GM21447 (cell line): Measurements from ENCODE around the gene AKR1B15.
"Not testable (repeated sequence)": the region's sequence is repeated elsewhere in the genome, so short reads cannot be mapped to it uniquely, and the experiment has no call there.

Experiments used
- ATAC-seq: cut with Tn5 transposase; IDR thresholded peaks from one replicate; pipeline ENCODE4 v1.9.1; 2021; ENCODE audit not compliant: unreplicated experiment

AKR1B15 gene

DNA sequence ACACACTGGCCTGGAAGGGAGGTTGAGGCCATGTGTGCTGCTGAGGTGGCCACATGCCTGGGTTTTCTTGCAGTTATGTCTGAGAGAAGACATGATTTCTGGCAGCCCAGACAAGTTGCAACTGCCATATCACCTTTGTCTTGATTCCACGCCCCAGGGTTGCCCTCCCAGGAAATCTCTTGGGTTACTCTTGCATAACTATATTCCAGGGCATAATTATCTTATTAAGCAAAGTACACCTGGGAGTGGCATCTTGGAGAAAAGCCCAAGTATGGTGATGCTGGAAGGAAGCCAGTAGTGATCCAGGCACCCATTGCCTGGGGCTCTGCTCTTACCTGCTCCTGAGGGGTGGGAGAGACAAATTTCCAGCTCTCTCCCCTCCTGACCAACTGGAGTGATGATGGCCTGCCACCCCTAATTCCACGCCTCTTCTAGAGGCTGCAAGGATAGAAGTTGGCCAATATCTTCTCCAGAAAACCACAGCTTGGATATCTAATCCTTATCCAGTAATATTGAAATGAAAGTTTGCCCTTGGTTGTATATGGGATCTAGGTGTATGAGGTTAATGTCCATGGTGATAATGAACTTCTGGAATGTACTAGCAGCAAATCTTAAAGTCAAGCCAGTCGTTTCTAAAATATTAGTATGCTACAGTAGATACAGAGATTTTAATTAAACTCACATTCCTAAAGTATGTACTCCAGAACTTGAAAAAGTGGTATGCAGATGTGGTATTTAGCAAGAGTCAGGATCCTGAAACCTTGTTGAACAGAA is 16.5 kb upstream of the AKR1B15 start:
- no peak for ATAC-seq

DNA sequence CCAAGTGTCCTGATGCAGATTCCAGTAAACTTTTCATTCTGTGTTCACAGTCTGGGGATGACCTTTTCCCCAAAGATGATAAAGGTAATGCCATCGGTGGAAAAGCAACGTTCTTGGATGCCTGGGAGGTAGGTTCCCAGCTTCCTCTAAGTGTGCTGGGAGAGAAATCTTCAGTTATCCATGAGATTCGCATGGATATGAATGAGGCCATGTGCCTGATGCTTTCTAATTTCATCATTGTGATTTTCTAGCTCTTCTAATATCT is 16.0 kb upstream of the AKR1B15 start:
- no peak for ATAC-seq

GRCh38 chr7:134533288-134533771 is 15.6 kb upstream of the AKR1B15 start:
- ATAC-seq, result no peak

GRCh38 chr7:134534633-134535032 is 14.3 kb upstream of the AKR1B15 start:
- no peak for ATAC-seq

GRCh38 chr7:134535272-134535918 is 13.5 kb upstream of the AKR1B15 start:
- no peak for ATAC-seq

- ATAC-seq, result no peak
These were observed 13.0 kb upstream of the AKR1B15 start for GRCh38 chr7:134535919-134536299.

GRCh38 chr7:134536558-134536957 is 12.4 kb upstream of the AKR1B15 start:
- ATAC-seq, result not testable (repeated sequence)

GRCh38 chr7:134537273-134537781 is 11.6 kb upstream of the AKR1B15 start:
- ATAC-seq, result not testable (repeated sequence)

DNA sequence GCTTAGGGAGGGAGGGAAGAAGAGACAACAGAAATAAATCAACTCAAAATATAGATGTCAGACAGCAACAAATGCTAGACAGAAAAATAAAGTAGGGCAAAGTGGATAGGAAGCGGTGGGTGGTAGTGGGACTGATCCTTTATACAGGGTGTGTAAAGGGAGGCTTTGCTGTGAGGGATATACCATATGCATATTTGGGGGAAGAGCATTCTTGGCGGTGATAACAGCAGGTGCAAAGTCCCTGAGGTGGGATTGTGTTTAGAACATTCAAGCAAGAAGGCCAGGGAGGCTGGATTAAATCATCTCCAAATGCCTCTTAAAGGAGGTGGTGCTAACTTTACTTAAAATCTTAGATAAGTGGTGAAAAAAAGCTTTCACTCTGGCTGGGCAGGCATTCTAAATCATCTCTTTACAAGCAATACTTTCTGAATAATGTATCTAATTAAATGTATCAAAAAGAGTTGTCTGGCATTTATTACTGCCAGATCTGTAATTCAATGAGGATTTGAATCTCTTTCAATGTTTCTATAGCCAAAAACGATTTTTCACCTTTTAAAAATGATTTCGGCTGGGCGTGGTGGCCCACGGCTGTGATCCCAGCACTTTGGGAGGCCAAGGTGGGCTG is 9.4 kb upstream of the AKR1B15 start:
- no peak for ATAC-seq

DNA sequence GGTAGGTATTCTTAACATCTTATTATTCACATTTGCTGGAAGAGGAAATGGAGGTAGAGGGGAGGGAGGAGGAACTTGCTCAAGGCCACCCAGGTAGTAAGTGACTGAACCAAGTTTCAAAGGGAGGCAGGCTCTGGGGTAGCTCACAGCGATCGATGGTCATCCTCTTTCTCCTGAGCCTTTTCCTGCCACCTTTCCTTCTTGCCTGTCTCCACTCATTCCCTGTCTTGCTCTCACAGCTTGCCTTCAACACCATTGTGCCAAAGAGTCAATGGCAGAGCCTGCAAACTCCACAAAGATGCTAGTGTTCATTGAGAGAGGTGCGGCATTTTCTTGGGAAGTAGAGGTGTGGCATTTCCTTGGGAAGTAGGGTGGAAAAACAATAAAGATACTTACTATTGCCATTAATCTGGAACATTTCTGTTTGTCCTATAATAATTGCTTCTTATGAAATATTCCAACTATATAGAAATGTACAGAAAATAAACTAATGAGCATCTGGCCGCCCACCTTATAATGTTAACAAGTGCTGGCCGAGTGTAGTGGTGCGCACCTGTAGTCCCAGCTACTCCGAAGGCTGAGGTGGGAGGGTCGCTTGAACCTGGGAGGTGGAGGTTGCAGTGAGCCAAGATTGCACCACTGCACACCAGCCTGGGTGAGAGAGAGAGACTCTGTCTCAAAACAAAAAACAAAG is 7.3 kb upstream of the AKR1B15 start:
- not testable (repeated sequence) for ATAC-seq

DNA sequence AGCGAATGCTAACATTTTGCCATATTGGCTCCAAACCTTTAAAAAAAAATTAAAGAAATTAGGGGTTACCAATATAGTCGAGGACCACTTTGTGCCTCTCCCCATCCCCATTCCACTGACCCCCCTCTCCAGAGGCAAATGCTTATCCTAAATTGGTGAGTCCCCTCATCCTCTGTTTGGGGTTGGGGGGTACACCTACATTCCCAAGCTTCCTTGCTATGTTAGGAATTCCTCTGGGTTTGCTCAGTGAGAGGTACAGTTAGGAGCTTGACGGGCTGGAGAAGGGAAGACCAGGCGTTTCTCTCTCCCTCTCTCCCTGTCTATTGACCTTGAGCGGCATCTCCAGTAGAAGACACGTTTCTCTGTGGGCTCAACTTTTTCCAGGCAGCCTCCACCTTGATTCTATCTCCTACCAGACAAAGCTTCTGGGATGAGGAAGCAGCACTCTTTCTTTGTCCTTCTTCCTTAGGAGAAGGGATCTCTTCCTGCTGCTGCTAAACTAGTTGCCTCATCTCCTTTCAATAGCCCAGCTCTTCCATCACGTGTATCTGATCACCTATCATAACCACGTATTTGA is 6.6 kb upstream of the AKR1B15 start:
- ATAC-seq, result no peak

- ATAC-seq, result no peak
These were observed 3.5 kb upstream of the AKR1B15 start for GRCh38 chr7:134545380-134545779.

- no peak for ATAC-seq
These were observed 3.0 kb upstream of the AKR1B15 start for GRCh38 chr7:134545918-134546317.

GRCh38 chr7:134546955-134547354 is 2.0 kb upstream of the AKR1B15 start:
- ATAC-seq, result no peak

- peak; percentile 72 for ATAC-seq
These were observed 1.4 kb upstream of the AKR1B15 start for GRCh38 chr7:134547397-134548054.

GRCh38 chr7:134549366-134549765 is 456 bp downstream of the AKR1B15 start:
- no peak for ATAC-seq

DNA sequence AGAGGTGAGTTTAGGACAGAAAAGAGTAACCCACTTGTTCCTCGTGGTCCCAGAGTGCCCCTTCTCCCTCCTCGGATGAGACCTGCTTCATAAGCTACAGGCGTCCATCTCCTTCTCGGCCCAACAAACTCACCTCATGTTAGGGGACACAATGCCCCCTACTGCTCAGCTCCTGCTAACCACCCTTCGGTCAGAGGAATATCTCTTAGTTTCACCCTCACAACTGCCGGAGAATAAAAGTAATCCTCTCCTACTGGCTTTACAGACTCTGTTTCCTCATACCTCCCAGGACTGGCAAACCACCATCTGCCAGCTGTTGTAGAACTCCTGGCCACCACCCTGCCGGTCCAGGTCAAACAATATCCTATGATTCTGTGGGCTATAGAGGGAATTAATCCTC is 3.2 kb downstream of the AKR1B15 start:
- ATAC-seq, result no peak

GRCh38 chr7:134553976-134554375 is 5.1 kb downstream of the AKR1B15 start:
- ATAC-seq, result no peak

- peak; percentile 51 for ATAC-seq
These were observed 5.6 kb downstream of the AKR1B15 start for GRCh38 chr7:134554417-134554966.

DNA sequence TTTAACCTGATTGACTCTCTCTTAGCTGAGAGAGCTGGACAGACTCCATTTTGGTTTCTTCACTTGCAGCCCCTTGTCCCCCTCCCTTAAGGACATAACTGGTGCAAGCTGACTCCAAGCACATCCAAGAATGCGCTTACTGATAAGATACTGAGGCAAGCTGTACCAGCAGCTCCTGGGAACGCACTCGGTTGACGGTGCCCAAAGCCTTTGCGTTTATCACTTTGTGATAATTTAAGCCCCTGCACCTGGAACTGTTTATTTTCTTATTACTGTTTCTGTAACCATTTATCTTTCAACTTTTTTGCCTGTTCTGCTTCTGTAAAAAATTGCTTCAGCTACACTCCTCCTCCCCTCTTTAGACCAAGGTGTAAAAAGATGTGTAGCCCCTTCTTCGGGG is 8.5 kb downstream of the AKR1B15 start:
- no peak for ATAC-seq
